Panc1 (cell line): ENCODE data around the gene SIRT7. TPM values are rescaled to one million over a fixed set of nuclear protein-coding genes. Genes with fewer than 3 reads are reported as not detected.

ENCODE experiments used
- ATAC-seq: fragments of 200-7000 bp; cut with Tn5 transposase; 2 replicates; pipeline ENCODE4 v1.9.1; 2020; ENCODE audit warnings: mild to moderate bottlenecking, moderate library complexity
- BruUV-seq: library from RNA; stranded (reverse); fragments of 400-500 nt; replicated peaks from 2 replicates; lab custom pipeline; 2021; lab: Mats Ljungman, UMichigan
- CTCF ChIA-PET: fragments of 300-600 bp; sonication (Branson Sonifier 250); formaldehyde crosslinking; loops from one replicate; lab custom pipeline; 2022; ENCODE audit warnings: antibody characterized with exemption; lab: Charles Lee
- POLR2A ChIA-PET: fragments of 300-600 bp; sonication (Branson Sonifier 250); formaldehyde crosslinking; loops from one replicate; lab custom pipeline; 2022; ENCODE audit warnings: antibody characterized with exemption; lab: Charles Lee
- DNase-seq: peaks from one replicate; pipeline ENCODE4 v3.0.0-alpha.2; 2010; ENCODE audit warnings: low read depth, low spot score
- H3K27ac ChIP-seq: 2 replicates; pipeline ENCODE4 v1.5.1; 2011; ENCODE audit warnings: mild to moderate bottlenecking, low read length, inconsistent platforms
- H3K27me3 ChIP-seq: fragments of 200-500 bp; sonication (Bioruptor generic); 2 replicates; pipeline ENCODE4 v1.6.0; 2014; ENCODE audit warnings: low read length, inconsistent platforms; ENCODE audit not compliant: control insufficient read depth, insufficient read depth
- H3K36me3 ChIP-seq: fragments of 200-500 bp; sonication (Bioruptor generic); 2 replicates; pipeline ENCODE4 v1.5.1; 2014; ENCODE audit warnings: inconsistent platforms, mild to moderate bottlenecking, low read length, moderate library complexity; ENCODE audit not compliant: control insufficient read depth, insufficient read depth
- H3K4me1 ChIP-seq: 2 replicates; pipeline ENCODE4 v1.5.1; 2011; ENCODE audit warnings: inconsistent platforms, mild to moderate bottlenecking, low read length, moderate library complexity; ENCODE audit not compliant: control insufficient read depth, insufficient read depth
- H3K4me3 ChIP-seq, 2 experiments: 2 replicates each; pipeline ENCODE4 v1.5.1; 2011 to 2012; ENCODE audit warnings: low read depth in 2 of 2, low read length in 2 of 2, mild to moderate bottlenecking in 2 of 2, inconsistent platforms in 1 of 2, moderate library complexity in 1 of 2
- H3K9me3 ChIP-seq: fragments of 200-500 bp; sonication (Bioruptor generic); 2 replicates; pipeline ENCODE4 v1.5.1; 2014; ENCODE audit warnings: low read depth, mild to moderate bottlenecking, inconsistent platforms, low read length, moderate library complexity; ENCODE audit not compliant: control insufficient read depth, insufficient read depth
- CTCF ChIP-seq: fragments of 450-650 bp; IDR thresholded peaks from 2 replicates; pipeline ENCODE4 v1.5.1; 2017; ENCODE audit warnings: mild to moderate bottlenecking
- POLR2AphosphoS5 ChIP-seq: IDR thresholded peaks from 2 replicates; pipeline ENCODE4 v1.6.1; 2012; ENCODE audit warnings: mild to moderate bottlenecking, low read depth, low read length, moderate library complexity
- REST ChIP-seq, 2 experiments: IDR thresholded peaks; 2 replicates each; pipeline ENCODE4 v1.6.1; 2011 to 2012; ENCODE audit warnings: low read depth in 2 of 2, control low read depth in 1 of 2, low read length in 1 of 2, mild to moderate bottlenecking in 1 of 2, moderate library complexity in 1 of 2; ENCODE audit not compliant: insufficient read depth in 1 of 2
- SIN3A ChIP-seq: IDR thresholded peaks from 2 replicates; pipeline ENCODE4 v1.6.1; 2012; ENCODE audit warnings: low read depth, mild to moderate bottlenecking, low read length, moderate library complexity, borderline replicate concordance; ENCODE audit not compliant: insufficient read depth
- TCF7L2 ChIP-seq: IDR thresholded peaks from 2 replicates; pipeline ENCODE4 v1.6.1; 2011; ENCODE audit warnings: mild to moderate bottlenecking, low read depth, low read length, inconsistent platforms
- in situ Hi-C: cut with HindIII; loops from 2 replicates; pipeline ENCODE4 v1.10.0; 2016; ENCODE audit warnings: low sequenced_read_pairs, low pct_unique_long_range_greater_than_20kb
- intact Hi-C: fragments of 100-400 bp; cut with micrococcal nuclease; formaldehyde crosslinking; loops from one replicate; pipeline ENCODE4 v1.10.0; 2022; ENCODE audit not compliant: unreplicated experiment
- total RNA-seq: library from RNA; stranded (reverse); gene quantifications from one replicate; pipeline ENCODE4 v1.2.1, GENCODE V29; 2021; ENCODE audit not compliant: unreplicated experiment

The SIRT7 gene
- total RNA-seq, 1 experiment from 2014 or later = 82.5 TPM

GRCh38 chr17:81921537-81921862 lies 3.5 kb upstream of the SIRT7 start:
- TSS peak; percentile 28 for BruUV-seq
- H3K27ac ChIP-seq = peak overlapping the region; percentile 59; the same call in 1 of the 2 replicates
- intact Hi-C loops (no loop called here), in situ Hi-C loops (no loop called here)
- CTCF ChIA-PET = no interaction called here
- no peaks in the 10 kb centered on the region for H3K9me3 ChIP-seq
- ATAC-seq = no peak
- POLR2A ChIA-PET = no interaction called here
- H3K4me3 ChIP-seq = no peak overlapping the region
- H3K36me3 ChIP-seq = peaks cover 12% of the 10 kb centered on the region; the same call in 1 of the 2 replicates
- no peak for DNase-seq
- peaks cover 65% of the 10 kb centered on the region for H3K4me1 ChIP-seq
- H3K27me3 ChIP-seq = no peaks in the 10 kb centered on the region
- TF ChIP-seq POLR2AphosphoS5 = no peak
- TF ChIP-seq SIN3A = no peak
- TF ChIP-seq TCF7L2 = no peak
- no peak for TF ChIP-seq REST (IDR thresholded peaks at IDR 0.05; ENCODE audit: insufficient read depth in 1 of 2, low read depth in 2 of 2, low read length in 1 of 2)
- TF ChIP-seq CTCF = no peak

DNA sequence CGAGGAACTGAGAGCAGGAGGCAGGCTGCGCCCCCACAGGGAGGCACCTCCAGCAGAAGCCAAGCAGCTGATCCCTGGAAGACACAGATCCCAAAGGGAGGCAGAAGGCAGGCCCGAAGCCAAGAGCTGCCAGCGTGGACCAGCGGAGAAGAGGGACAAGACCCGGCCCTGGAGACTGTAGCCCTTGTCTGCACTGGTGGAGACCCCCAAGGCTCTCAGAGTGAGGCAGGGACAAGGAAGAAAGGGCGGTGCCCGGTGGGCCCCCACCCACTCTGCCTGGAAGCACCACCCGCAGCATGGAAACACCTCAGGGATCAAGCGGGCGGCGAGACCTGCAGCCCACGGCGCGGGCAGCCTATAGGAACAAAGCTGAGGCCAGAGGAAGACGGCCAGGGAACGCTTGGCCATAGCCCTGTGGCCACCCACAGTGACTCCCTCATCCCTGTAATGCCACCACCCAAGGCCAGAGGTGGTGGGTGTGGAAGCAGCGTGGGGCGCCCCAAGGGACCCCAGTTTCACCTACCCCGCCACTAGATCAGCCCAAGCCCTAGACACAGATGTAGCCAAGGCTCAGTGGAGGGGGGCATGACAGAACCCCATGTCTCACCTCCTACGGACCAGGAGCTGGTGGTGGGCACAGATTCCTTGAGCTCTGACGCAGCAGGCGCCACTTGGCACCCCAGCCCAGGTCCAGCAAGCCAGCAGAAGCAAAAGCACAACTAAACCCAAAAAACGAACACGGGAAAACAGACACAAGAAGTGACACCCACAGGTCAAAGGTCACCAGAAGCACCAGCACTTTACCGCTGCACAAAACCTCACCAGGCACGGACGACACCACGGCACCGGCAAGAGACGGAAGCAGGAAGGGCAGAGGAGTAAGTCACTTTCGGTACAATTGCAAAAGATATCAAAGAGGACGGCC lies 2.9 kb upstream of the SIRT7 start:
- CTCF ChIA-PET = no interaction called here
- DNase-seq = no peak
- Histone ChIP-seq H3K4me3 (no peak overlapping the region), H3K4me1 (peaks cover 70% of the 10 kb centered on the region), H3K27ac (peak overlapping the region; percentile 59), H3K9me3 (no peaks in the 10 kb centered on the region), H3K36me3 (peaks cover 12% of the 10 kb centered on the region; the same call in 1 of the 2 replicates), H3K27me3 (no peaks in the 10 kb centered on the region)
- no peak for ATAC-seq
- no peak for TF ChIP-seq SIN3A
- intact Hi-C loops = no loop called here
- no TSS peak for BruUV-seq
- in situ Hi-C loops = no loop called here
- POLR2A ChIA-PET = no interaction called here
